22Rv1 (cell line): ENCODE data around the gene UBE2D3.

Experiments
- ZFX ChIP-seq: fragments of 450-650 bp; IDR thresholded peaks from 2 replicates; pipeline ENCODE4 v1.6.1; 2017; ENCODE audit warnings: antibody characterized with exemption, borderline replicate concordance
- TF ChIP-seq, protein P1 (sequence below): fragments of 450-650 bp; IDR thresholded peaks from 2 replicates; pipeline ENCODE4 v1.5.1; 2017; ENCODE audit warnings: mild to moderate bottlenecking

DNA sequence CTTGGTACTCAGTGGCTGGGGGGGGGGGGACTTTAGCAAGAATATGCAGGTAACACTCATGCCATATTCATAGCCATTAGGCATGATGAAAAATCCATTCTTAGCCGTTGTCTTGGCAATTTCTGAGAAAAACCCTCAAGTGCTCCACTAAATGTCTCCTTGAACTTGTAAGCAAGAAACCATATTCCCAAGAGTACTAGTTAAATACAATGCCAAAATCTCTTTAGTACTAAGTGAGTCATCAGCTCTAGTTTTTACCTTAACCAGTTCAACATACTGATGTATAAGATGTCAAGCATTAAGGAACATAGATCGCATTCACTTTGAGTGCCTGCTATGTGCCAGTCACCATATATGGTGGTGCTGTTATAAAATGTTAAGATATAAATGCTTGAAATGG lies 27.5 kb downstream of the UBE2D3 start:
- TF ChIP-seq, protein P1, sequence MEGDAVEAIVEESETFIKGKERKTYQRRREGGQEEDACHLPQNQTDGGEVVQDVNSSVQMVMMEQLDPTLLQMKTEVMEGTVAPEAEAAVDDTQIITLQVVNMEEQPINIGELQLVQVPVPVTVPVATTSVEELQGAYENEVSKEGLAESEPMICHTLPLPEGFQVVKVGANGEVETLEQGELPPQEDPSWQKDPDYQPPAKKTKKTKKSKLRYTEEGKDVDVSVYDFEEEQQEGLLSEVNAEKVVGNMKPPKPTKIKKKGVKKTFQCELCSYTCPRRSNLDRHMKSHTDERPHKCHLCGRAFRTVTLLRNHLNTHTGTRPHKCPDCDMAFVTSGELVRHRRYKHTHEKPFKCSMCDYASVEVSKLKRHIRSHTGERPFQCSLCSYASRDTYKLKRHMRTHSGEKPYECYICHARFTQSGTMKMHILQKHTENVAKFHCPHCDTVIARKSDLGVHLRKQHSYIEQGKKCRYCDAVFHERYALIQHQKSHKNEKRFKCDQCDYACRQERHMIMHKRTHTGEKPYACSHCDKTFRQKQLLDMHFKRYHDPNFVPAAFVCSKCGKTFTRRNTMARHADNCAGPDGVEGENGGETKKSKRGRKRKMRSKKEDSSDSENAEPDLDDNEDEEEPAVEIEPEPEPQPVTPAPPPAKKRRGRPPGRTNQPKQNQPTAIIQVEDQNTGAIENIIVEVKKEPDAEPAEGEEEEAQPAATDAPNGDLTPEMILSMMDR = no peak
- no peak for TF ChIP-seq ZFX
